ENCODE measurements around the gene GJB3. TPM values are rescaled to one million over a fixed set of nuclear protein-coding genes. Genes with fewer than 3 reads are reported as not detected.

GJB3 gene
- total RNA-seq, 1 donor from 2014 or later, result 6.3 TPM

GRCh38 chr1:34822202-34822601, 41.2 kb downstream of the GJB3 start:
- DNase-seq (ENCODE audit: low spot score), result no peak

GRCh38 chr1:34824817-34825454, 43.9 kb downstream of the GJB3 start:
- no peak for DNase-seq (ENCODE audit: low spot score)

- DNase-seq (ENCODE audit: low spot score), result peak; percentile 24
Measured at GRCh38 chr1:34825455-34826091, 44.6 kb downstream of the GJB3 start.

- DNase-seq (ENCODE audit: low spot score), result no peak
Measured at GRCh38 chr1:34827341-34827941, 46.4 kb downstream of the GJB3 start.

- no peak for DNase-seq (ENCODE audit: low spot score)
Measured at GRCh38 chr1:34828611-34829010, 47.6 kb downstream of the GJB3 start.

GRCh38 chr1:34829250-34829649, 48.2 kb downstream of the GJB3 start:
- no peak for DNase-seq (ENCODE audit: low spot score)

GRCh38 chr1:34831721-34832246, 50.8 kb downstream of the GJB3 start:
- DNase-seq (ENCODE audit: low spot score), result no peak

- DNase-seq (ENCODE audit: low spot score), result no peak
Measured at GRCh38 chr1:34833711-34834110, 52.7 kb downstream of the GJB3 start.

Other genes starting within 250 kb of the GJB3 start
- 6.2 TPM for gene GJB5, start 26.2 kb upstream of the GJB3 start, total RNA-seq
- gene GJB4, start 21.5 kb upstream of the GJB3 start, total RNA-seq, result 6.1 TPM
- gene GJA4, start 11.8 kb downstream of the GJB3 start, total RNA-seq, result 9.0 TPM
- gene SMIM12, start 78.5 kb downstream of the GJB3 start, total RNA-seq, result 28.9 TPM
- gene DLGAP3, start 148.4 kb downstream of the GJB3 start, total RNA-seq, result 0.43 TPM
- gene TMEM35B, start 204.1 kb downstream of the GJB3 start, total RNA-seq, result 70.2 TPM

Data from mucosa of gallbladder (tissue), 1 donor.